Suppressor macrophage treated with lipopolysaccharide for 1 hour (primary cell): ENCODE measurements around the gene GPR78.
"Not testable (repeated sequence)": the region's sequence is repeated elsewhere in the genome, so short reads cannot be mapped to it uniquely, and the experiment has no call there.

Source experiments
- DNase-seq, 3 donors: peaks; one replicate each; pipeline ENCODE4 v3.0.0-alpha.2; 2020 to 2022

GPR78 gene

GRCh38 chr4:8568068-8568668 is 12.0 kb upstream of the GPR78 start:
- no peak for DNase-seq

DNA sequence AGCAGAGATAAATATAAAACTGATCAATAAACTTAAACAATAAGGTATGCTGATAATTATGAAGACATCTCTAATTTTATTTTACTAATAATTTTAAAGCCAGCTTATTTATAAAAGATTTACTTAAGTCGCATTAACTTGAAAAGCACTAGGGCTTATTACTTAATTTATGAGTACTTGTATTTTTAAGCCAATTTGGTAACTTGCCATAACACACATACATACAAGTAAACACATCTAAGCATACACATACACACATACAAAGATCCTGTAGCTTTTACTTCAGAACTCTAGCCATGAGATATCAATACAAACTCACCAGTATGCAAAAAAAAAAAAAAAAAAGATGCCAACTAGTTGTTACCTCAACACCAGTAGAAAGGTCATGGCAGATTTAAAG is 10.0 kb upstream of the GPR78 start:
- no peak for DNase-seq

GRCh38 chr4:8571702-8572685 is 8.2 kb upstream of the GPR78 start:
- no peak for DNase-seq

DNA sequence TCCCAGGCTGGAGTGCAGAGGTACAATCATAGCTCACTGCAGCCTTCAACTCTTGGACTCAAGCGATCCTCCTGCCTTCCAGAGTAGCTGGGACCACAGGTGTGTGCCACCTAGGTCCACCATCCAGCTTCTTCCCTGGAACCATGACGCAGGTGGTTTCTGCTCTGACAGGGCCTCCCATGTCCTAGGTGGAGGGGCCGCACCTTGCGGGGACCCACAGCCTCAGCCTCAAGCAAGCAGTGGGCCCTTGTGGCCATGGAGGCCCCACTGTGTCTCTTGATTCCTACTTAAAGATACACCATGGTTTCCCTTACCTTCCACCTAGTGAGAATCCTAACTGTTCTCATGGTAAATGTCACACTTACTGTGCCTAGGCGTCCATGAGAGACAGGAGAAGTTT is 6.9 kb upstream of the GPR78 start:
- no peak for DNase-seq

DNA sequence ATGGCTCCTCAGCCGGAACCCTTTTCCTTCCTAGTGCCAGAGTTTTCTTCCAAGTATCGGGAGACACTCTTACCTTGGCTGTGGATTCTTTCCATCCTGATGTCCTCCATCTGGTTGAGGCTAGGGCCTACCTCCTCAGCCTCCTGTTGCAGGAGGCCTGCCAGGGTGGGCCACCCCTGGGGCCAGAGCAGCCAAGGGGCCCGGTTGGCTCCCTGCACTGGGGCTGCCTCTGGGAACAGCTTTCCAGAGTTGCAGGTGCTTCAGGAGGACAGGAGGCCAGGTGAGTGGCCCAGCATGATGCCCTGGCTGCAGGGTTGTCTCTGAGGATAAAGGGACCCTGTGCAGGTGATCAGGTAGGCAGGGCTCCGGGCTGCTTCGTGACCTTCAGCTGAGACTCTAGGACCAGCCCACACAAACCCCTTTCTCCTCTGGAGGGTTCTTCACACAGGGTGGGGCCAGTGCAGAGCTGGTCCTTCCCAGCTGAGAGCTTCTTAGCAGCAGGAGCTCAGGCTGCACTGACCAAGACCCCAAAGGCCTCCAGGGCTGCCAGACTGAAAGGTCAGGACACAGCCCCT is 5.3 kb upstream of the GPR78 start:
- no peak for DNase-seq

DNA sequence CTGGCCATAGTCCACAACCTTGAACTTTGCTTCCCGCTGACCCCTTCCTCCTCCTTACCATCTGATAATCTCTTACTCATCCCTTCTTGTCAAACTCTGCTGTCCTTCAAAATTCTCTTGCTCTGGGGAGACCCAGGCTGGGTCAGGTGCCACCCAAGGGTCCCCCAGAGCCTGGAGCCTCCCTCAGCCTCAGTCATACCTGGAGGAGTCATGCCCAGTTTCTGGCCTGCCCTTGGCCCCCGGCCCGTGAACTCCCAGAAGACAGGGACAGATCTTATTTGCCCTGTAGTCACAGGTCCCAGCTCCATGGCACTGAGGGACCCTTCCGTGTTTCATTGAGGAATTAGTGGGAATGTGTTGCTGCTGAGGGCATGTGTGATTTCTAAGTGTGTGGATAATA is 4.7 kb upstream of the GPR78 start:
- DNase-seq: no peak

- DNase-seq: not testable (repeated sequence)
Observed at GRCh38 chr4:8576591-8576990, 3.6 kb upstream of the GPR78 start.

DNA sequence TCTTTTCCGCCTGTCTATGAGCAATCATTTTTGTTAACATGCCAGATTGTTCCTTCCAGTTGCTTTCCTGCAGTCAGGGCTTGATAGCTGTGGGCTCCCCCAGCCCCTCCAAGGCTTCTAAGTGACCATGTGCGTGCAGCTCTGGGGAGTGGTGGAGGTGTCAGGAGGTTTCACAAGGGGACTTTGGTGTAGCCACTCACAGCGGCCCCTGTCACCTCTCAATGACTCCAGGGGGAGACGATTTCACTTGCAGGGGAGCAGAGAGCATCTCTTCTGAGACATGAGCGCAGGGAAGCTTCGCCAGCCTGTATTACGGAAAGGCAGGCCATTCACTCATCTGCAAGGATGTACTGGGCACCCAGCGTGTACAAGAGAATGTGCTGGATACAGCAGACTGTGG is 3.1 kb upstream of the GPR78 start:
- no peak for DNase-seq

DNA sequence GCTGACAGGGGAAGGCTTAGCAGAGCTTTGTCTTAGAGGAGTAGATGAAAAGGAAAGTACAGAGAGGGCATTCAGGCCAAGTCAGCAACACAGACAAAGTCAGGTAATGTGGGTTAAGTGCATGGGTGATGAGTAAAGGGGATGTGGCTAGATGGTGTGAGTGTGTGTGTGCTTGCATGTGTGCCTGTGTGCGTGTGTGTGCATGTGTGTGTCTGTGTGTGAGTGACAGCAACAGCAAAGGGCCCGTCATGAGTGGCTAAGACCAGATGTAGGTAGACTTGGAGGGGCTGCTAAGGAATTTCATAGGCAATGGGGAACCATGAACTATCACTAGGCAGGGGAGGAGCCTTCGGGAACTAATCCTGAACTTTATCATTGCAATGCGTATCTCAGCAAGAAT is 2.2 kb upstream of the GPR78 start:
- no peak for DNase-seq

- DNase-seq: no peak
Observed at GRCh38 chr4:8578717-8579116, 1.5 kb upstream of the GPR78 start.

- no peak for DNase-seq
Observed at GRCh38 chr4:8579526-8580320, 469 bp upstream of the GPR78 start.

- no peak for DNase-seq
Observed at GRCh38 chr4:8581094-8581861, 1.1 kb downstream of the GPR78 start.

DNA sequence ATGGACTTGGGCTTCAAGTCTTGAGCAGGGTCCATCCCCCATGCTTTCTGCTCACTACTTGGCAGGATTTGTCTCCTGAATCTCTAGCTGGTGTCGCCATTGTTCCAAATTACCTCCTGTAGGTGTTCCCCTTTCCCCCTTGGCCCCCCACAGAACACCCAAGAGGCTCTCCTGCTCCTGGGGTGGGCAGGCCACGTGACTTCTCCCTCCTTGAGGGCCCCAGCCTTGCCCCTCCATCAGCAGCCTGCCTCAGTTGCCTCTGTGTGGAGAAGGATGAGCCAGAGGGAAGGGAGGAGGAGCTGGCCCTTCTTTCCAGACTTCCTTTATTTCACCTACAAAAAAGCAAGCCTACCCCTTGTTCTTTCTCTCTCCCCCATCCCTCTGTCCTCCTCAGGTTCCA is 1.8 kb downstream of the GPR78 start:
- DNase-seq: no peak

DNA sequence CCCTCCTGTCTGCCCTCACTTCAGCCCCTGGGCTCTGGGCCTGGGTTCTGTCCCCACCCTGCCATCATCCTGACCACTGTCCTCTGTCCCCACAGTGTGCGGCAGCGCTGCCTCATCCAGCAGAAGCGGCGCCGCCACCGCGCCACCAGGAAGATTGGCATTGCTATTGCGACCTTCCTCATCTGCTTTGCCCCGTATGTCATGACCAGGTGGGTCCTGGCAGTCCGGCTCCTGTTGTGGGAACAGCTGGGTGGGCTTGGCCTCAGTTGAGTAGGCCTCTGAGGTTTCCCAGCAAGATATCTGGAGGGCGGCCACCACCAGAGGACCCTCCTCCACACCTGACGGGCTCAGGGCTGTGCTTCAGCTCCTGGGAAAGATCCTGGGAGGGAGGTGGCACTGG is 2.2 kb downstream of the GPR78 start:
- DNase-seq: no peak

DNA sequence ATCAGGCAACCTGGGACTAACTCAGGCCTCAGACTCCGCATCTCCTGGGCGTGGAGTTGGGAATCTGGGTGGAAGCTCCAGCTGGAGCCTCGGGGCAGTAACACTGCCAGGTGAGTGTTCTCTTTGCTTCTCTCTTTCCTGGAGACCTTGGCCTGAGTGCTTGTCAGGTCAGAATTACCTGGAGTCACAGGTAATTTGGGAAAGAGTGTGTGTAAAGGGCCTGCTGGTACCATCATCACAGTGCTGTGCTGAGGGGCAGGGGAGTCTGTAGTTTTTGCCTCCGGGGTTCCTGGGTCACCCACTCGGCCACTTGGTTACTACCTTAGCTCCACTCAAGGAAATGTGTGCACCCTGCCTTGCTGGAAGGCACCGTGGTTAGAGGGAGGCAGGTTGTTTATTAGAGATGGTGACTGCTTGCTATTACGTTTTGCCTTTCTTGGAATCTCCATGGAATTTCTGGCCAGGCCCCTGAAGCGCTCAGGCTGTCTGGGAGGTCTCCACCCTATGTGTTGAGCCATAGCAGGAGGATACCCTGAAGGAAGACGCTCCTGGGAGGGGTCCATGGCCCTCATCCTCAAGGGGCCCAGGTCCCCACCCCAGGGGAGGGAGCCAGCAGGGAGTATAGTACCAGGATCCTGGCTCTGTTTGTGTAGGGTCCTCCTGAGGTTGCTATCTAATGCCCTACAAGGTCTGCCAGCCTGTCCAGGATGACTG is 2.9 kb downstream of the GPR78 start:
- DNase-seq: no peak

GRCh38 chr4:8583655-8584025 is 3.4 kb downstream of the GPR78 start:
- DNase-seq: no peak

DNA sequence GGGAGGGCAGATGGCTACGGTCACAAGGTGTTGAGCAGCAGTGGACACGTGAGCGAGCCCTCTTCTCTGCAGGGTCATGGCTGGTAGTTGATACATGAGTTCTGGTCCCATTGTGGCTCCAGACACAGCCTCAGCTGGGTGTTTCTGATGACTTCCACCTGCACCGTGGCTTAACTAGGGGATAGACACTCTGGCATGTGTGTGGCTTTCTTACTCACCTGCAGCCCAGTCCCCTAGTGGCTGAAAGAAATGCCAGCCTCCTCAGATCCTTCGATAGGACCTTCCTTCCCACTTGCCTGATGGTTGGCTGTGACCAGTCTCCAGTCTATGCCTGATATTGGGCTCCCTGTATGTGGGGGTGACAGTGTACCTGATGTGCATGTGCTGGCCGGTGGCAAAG is 5.0 kb downstream of the GPR78 start:
- no peak for DNase-seq

DNA sequence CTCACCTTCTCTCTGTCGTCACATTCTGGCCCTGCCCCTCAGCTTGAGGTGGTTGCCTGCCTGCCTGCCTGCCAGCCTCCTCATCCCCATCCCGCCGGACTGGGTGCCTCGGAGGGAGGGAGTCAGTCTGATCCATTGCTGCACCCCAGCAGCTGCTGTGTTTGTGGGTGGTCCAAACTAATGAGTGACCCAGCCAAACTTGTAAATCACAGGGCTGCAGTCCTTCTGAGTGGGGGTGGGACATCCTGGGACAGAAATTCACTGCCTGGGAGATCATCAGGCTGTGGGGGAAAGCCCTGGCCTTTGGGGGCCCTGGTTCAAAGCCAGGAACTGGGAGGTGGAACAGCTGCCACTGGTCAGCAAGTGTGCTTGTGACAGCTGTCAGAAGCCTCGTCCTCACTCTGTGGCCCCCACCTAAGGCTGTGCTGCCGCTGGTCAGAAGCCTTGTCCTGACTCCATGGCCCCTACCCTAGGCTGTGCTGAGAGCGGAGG is 5.6 kb downstream of the GPR78 start:
- no peak for DNase-seq

GRCh38 chr4:8586246-8586645 is 6.1 kb downstream of the GPR78 start:
- no peak for DNase-seq

GRCh38 chr4:8586671-8587468 is 6.7 kb downstream of the GPR78 start:
- no peak for DNase-seq
